Heart left ventricle (tissue), 16 donors: ENCODE data around the gene NEK7. TPM values are rescaled to one million over a fixed set of nuclear protein-coding genes. Genes with fewer than 3 reads are reported as not detected.

Experiments
- ATAC-seq, 4 donors: fragments of 200-7000 bp; cut with Tn5 transposase; one replicate each; pipeline ENCODE4 v1.9.1; 2020 to 2022; ENCODE audit warnings: moderate library complexity in 4 of 4, mild to moderate bottlenecking in 3 of 4, moderate number of reproducible peaks in 1 of 4
- DNase-seq, 5 donors: peaks; one replicate each; pipeline ENCODE4 v3.0.0-alpha.2; 2020
- H3K27ac ChIP-seq, 12 donors: fragments of 200-600 bp; sonication (generic) in 4 of 12; one replicate each; pipeline versions ENCODE4 v1.5.0 to v1.8.0; 2016 to 2022; ENCODE audit warnings: mild to moderate bottlenecking in 2 of 12
- H3K27me3 ChIP-seq, 9 donors: fragments of 200-600 bp; sonication (generic) in 2 of 9; one replicate each; pipeline versions ENCODE4 v1.5.1 to v1.8.0; 2016 to 2022; ENCODE audit warnings: mild to moderate bottlenecking in 3 of 9
- H3K36me3 ChIP-seq, 9 donors: fragments of 200-600 bp; sonication (generic) in 2 of 9; one replicate each; pipeline versions ENCODE4 v1.5.0 to v1.8.0; 2018 to 2022; ENCODE audit warnings: mild to moderate bottlenecking in 2 of 9
- H3K4me1 ChIP-seq, 12 donors: fragments of 200-600 bp; sonication (generic) in 4 of 12; one replicate each; pipeline versions ENCODE4 v1.5.0 to v1.8.0; 2016 to 2022; ENCODE audit warnings: mild to moderate bottlenecking in 3 of 12
- H3K4me3 ChIP-seq, 12 donors: fragments of 200-600 bp; sonication (generic) in 4 of 12; one replicate each; pipeline versions ENCODE4 v1.5.0 to v1.8.0; 2017 to 2022; ENCODE audit warnings: mild to moderate bottlenecking in 9 of 12, moderate library complexity in 4 of 12
- H3K9me3 ChIP-seq, 12 donors: fragments of 200-600 bp; sonication (generic) in 4 of 12; one replicate each; pipeline versions ENCODE4 v1.5.0 to v1.8.0; 2016 to 2022; ENCODE audit warnings: mild to moderate bottlenecking in 1 of 12
- POLR2A ChIP-seq, 2 donors: fragments of 450-650 bp; IDR thresholded peaks; one replicate each; pipeline ENCODE4 v1.6.1; 2017; ENCODE audit warnings: antibody characterized with exemption in 2 of 2, mild to moderate bottlenecking in 2 of 2, moderate library complexity in 2 of 2
- WGBS, 4 donors: extraction: QIAGEN DNeasy Blood & Tissue Kit in 2 of 4; methylation state at CpG; one replicate each; pipeline versions ENCODE4 v1.1.5 to v1.1.7; 2013 to 2018; 5-methylcytosine and 5-hydroxymethylcytosine counted together
- intact Hi-C, 10 donors: fragments of 100-400 bp; cut with DNase I; formaldehyde crosslinking; loops; one replicate each; pipeline versions ENCODE4 v1.11.1 to v1.14.2; 2022
- polyA plus RNA-seq, 2 donors: library from polyadenylated mRNA; stranded (reverse); fragments of 200-250 nt; gene quantifications; one replicate each; pipeline ENCODE4 v1.2.3, GENCODE V29; 2013
- total RNA-seq, 9 donors: library from RNA; depleted of rRNA in 2 of 9; stranded (reverse); fragments of >200 nt in 2 of 9; fragmentation: NEBNext Ultra II Directional in 3 of 9; extraction: Animal tissue kit (Norgen Biotek cat#: 25700) in 3 of 9; gene quantifications; one replicate each; pipeline versions ENCODE4 v1.1.0 to v1.2.4, GENCODE V29; 2016 to 2023
- TF ChIP-seq, protein P1 (sequence below), 12 donors: fragments of 200-600 bp; sonication (generic) in 4 of 12; IDR thresholded peaks; one replicate each; pipeline versions ENCODE4 v1.5.0 to v1.8.0; 2018 to 2022; ENCODE audit warnings: antibody characterized with exemption in 12 of 12, mild to moderate bottlenecking in 5 of 12
- donor health status: ischemic (EF 13 %, LVEDD 7.1; RV severe dilation, severe dysfunction).
- donor health status: healthy with polysubstance abuse.
- donor health status: DM: no; HTN: yes; CAD: no.
- donor health status: DM: no; HTN: no; CAD: no.
- donor health status: ischemic (EF 25% LVEDD 6.9; RV normal size, moderate dysfunction).
- donor health status: ischemic (EF 25% LVEDD 5.7; RV mildly dilated, moderate dysfunction).
- donor health status: healthy.
- donor health status: DM: yes; HTN: yes; CAD: no.
- donor health status: ischemic (EF 35%, LVEDD 5.7; RV mildly dilated, moderate dysfunction).
- donor health status: nonischemic (EF 11% LVEDD 7.7; RV severe dilation, severe dysfunction).
- donor health status: DM: yes; HTN: yes; CAD: no.
- donor health status: PGD.
- donor health status: ischemic (EF 29% LVEDD 5.4; RV normal size, mild dysfunction).
- donor health status: nonischemic (EF 23%, LVEDD 6.1; RV moderate dilation, normal function).

NEK7 gene
- total and polyA plus RNA-seq, 11 donors = 57.5 to 499 (median 235) TPM

DNA sequence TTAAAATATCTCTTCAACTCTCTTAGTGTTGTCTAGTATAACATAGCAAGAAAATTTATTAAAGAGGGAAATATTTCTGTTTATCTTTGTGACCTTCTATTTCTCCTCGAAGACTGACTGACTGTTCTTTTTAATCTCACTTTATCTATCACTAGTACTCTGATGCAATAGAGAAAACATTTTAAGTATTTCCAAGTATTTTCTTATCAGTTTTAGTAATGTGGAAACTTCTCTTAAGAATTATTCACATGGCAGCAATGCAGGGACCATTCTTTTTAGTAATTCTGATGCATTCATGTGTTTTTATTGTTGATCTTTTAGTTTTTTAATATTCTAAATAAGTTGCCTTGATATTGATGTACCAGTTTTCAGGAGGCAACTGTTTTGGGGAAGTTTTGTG lies 115.7 kb downstream of the NEK7 start:
- TF ChIP-seq, protein P1, sequence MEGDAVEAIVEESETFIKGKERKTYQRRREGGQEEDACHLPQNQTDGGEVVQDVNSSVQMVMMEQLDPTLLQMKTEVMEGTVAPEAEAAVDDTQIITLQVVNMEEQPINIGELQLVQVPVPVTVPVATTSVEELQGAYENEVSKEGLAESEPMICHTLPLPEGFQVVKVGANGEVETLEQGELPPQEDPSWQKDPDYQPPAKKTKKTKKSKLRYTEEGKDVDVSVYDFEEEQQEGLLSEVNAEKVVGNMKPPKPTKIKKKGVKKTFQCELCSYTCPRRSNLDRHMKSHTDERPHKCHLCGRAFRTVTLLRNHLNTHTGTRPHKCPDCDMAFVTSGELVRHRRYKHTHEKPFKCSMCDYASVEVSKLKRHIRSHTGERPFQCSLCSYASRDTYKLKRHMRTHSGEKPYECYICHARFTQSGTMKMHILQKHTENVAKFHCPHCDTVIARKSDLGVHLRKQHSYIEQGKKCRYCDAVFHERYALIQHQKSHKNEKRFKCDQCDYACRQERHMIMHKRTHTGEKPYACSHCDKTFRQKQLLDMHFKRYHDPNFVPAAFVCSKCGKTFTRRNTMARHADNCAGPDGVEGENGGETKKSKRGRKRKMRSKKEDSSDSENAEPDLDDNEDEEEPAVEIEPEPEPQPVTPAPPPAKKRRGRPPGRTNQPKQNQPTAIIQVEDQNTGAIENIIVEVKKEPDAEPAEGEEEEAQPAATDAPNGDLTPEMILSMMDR (IDR thresholded peaks at IDR 0.05) = no peak
- TF ChIP-seq POLR2A (IDR thresholded peaks at IDR 0.05) = no peak
- 11 to 25% (median 18%) methylated on average over 1 of the region's 1 CpG for WGBS, 4 donors
- Histone ChIP-seq H3K9me3 (peaks cover 0 to 3% (median 0%) of the 10 kb centered on the region in 12 donors), H3K4me3 (no peak overlapping the region), H3K4me1 (peaks cover 4 to 66% (median 42%) of the 10 kb centered on the region in 12 donors), H3K27me3 (no peaks in the 10 kb centered on the region), H3K36me3 (no peaks in the 10 kb centered on the region), H3K27ac (peak overlapping the region in 10 of 12 donors; percentile 5 to 72 (median 50))
- ATAC-seq = peak in 1 of 4 donors; percentile 46
- no peak for DNase-seq
- intact Hi-C loops = loop anchor here in 1 of 10 donors (5.0 kb wide), 1 partner anchor 115 kb away; the partner anchor contains the start of gene NEK7

DNA sequence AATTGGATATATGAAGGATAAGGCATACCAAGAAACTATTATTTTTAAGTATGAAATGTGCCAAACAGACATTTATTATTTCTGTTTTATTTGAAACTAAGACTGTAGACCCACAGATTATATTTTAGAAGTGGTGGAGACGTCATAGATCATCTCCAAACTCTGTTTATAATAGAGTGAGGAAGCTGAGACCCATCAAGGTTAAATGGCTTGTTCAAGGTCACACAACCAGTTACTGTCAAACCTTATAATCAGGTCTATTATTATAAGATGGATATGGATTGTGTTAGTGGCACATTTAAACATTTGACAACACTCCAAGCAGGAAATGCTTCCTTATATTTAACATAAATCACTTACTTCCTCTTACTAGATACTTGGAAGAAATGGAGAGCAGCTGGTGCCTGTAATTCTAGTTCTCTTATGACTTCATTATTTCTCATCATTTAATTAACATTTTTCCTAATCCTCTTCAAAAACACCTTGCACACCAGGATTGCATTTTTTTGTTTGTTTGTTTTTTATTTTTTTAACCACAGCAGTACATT lies 117.0 kb downstream of the NEK7 start:
- intact Hi-C loops = loop anchor here in 1 of 10 donors (5.0 kb wide), 1 partner anchor 117 kb away; the partner anchor contains the start of gene NEK7
- H3K27ac ChIP-seq = peak overlapping the region in 8 of 12 donors; percentile 4 to 72 (median 58)
- WGBS, 4 donors = 63 to 82% (median 77%) methylated on average over 1 of the region's 1 CpG
- H3K9me3 ChIP-seq = peaks cover 0 to 3% (median 0%) of the 10 kb centered on the region in 12 donors
- no peaks in the 10 kb centered on the region for H3K27me3 ChIP-seq
- H3K36me3 ChIP-seq = peaks cover 0 to 1% (median 0%) of the 10 kb centered on the region in 9 donors
- no peak overlapping the region for H3K4me3 ChIP-seq
- TF ChIP-seq POLR2A (IDR thresholded peaks at IDR 0.05) = no peak
- TF ChIP-seq, protein P1 (IDR thresholded peaks at IDR 0.05) = no peak
- H3K4me1 ChIP-seq = peaks cover 4 to 59% (median 36%) of the 10 kb centered on the region in 12 donors
- DNase-seq (no peak), ATAC-seq (no peak)

DNA sequence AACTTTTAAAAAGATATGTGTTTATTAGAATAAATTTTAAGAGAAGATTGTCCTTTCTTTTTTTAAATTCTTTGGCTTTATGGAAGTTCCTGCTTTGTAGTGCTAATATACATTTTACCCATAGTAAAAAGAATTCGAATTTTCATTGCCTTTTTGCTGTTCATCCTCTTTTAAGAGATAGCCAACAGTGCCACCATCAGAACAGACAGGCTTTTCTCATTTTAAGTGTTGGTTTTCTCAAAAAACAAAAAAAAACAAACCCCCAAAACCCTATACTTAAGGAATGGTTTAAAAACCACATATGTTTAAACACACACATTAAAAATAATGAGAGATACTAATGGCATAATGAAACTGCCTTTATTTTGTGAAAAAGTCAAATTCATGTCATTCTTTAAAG lies 118.8 kb downstream of the NEK7 start:
- Histone ChIP-seq H3K4me1 (peaks cover 4 to 46% (median 26%) of the 10 kb centered on the region in 12 donors), H3K36me3 (peaks cover 0 to 17% (median 0%) of the 10 kb centered on the region in 9 donors)

DNA sequence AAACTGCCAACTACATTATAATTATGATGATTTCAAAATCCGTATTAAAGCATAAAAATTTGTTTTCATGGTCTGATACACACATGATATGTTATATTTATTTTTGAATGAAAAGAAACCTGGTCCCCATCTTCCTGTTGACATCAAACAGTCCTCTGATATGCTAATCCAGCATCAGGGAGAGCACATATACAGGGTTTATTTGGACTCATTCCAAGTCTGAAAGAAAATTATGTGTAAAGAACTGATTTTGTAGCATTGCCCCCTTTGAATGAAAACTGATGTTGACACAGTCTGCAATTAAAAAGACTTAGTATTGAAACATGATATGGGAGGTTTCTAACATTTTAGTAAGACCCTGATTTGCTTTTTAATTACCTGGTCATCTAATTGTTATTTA lies 119.4 kb downstream of the NEK7 start:
- Histone ChIP-seq H3K27me3 (no peaks in the 10 kb centered on the region), H3K9me3 (peaks cover 0 to 2% (median 0%) of the 10 kb centered on the region in 12 donors), H3K36me3 (peaks cover 0 to 17% (median 0%) of the 10 kb centered on the region in 9 donors), H3K4me3 (no peak overlapping the region), H3K27ac (no peak overlapping the region), H3K4me1 (peaks cover 4 to 46% (median 26%) of the 10 kb centered on the region in 12 donors)
- 89 to 97% (median 94%) methylated on average over 1 of the region's 1 CpG for WGBS, 4 donors
- DNase-seq (no peak), ATAC-seq (no peak)
- TF ChIP-seq, protein P1 (IDR thresholded peaks at IDR 0.05) = no peak
- no peak for TF ChIP-seq POLR2A (IDR thresholded peaks at IDR 0.05)
- intact Hi-C loops = loop anchor here in 1 of 10 donors (5.0 kb wide), 1 partner anchor 119 kb away; the partner anchor contains the start of gene NEK7

More for the DNA sequence above, 118.8 kb downstream of the NEK7 start:
- no peak overlapping the region for H3K27ac ChIP-seq
- no peak for ATAC-seq
- intact Hi-C loops = loop anchor here in 1 of 10 donors (5.0 kb wide), 1 partner anchor 118 kb away; the partner anchor contains the start of gene NEK7
- no peaks in the 10 kb centered on the region for H3K27me3 ChIP-seq
- WGBS, 4 donors = 69 to 84% (median 80%) methylated on average over 1 of the region's 1 CpG
- H3K9me3 ChIP-seq = peaks cover 0 to 3% (median 0%) of the 10 kb centered on the region in 12 donors
- DNase-seq = no peak
- TF ChIP-seq, protein P1 (IDR thresholded peaks at IDR 0.05) = no peak
- TF ChIP-seq POLR2A (IDR thresholded peaks at IDR 0.05) = no peak
- H3K4me3 ChIP-seq = no peak overlapping the region
